ENCODE data around the gene PRDX3.

GRCh38 chr10:119120875-119121274 is 57.7 kb downstream of the PRDX3 start:
- TF ChIP-seq EZH2 (optimal IDR thresholded peaks at IDR 0.05; ENCODE audit: low read depth, low read length): no peak
- no peak for TF ChIP-seq CTCF (IDR thresholded peaks at IDR 0.05; ENCODE audit: low read length)

Data from MM.1S (cell line).